ENCODE data around the gene FGGY. TPM values are rescaled to one million over a fixed set of nuclear protein-coding genes. Genes with fewer than 3 reads are reported as not detected.
"Not testable (repeated sequence)": the region's sequence is repeated elsewhere in the genome, so short reads cannot be mapped to it uniquely, and the experiment has no call there.

FGGY gene
- total RNA-seq, 1 donor from 2014 or later: 27.8 TPM

DNA sequence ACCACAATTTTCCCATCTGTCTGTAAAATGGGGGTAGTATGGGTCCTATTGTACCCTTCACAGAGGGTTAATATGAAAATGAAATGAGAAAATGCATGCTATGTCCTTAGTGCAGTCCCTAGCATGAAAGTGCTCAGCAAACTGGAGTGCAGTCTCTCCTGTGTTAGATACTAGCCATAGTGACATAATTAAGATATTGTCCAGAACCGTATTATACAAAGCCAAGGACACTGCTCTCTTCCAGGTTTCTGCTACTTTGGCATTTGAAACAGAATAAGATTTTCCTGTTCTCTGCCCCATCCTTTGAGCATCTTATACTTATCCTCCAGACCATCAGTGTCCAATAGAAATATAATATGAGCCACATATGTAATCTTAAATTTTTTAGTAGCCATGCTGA lies 213.4 kb downstream of the FGGY start:
- no peak for DNase-seq (ENCODE audit: low read depth)

DNA sequence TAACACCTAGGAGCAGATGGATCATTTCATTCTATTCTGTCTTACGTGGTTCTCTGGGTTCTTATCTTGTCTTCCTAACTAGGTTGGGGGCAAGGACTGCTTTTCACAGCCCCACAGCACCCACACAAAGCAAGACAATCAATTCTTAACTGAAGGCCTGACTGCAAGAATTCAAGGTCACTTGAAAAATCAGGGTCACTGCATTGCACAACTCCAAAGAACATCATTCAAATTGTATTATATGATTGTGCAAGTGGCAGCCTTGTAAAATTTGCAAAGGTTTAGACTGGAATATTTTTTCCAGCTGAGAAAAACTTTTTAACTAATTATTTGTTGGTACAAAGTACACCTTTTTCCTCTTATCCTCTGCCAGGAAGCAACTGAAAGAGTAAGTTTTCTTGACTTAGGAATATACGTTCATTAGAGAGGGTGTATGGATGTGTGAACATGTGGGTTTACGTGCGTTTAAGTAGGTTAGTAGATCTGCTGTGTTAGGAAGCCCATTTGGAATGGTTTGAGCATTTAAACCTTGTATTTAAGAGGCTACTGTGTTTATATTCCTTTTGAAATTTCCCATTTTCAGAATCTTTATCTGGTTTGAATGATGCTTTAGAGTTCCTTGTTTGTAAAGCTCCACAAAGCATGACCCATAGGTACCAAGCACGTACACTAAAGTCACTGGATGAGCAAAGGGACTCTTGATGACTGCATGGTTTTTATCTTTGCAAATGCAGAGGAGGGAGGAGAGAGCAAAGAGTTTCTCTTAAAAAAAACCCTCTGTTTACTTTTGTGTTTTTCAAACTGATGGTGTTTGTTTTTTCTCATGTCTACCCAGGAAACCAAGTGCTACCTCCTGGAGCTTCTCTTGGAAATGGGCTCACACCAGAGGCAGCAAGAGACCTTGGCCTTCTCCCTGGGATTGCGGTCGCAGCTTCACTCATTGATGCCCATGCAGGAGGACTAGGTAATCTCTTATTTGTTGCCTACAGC lies 214.9 kb downstream of the FGGY start:
- DNase-seq (ENCODE audit: low read depth): peak; percentile 19

DNA sequence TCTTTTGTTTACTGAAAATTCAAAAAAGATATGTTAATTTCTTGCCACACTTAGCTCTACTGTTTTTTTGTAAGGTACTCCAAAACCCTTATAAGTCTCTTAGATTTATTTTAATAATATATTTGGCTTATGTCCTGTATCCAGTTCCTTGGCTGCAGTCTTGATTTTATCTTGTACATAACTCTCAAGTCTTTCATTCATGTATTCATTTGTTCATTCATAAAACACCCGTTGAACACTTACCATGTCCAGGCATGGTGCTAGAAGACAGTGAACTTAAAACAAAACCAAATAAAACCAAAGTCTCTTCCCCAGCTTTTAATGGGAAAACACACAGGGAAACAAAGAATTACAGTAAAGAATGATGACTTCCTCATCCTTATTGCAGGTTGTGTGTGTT lies 215.8 kb downstream of the FGGY start:
- DNase-seq (ENCODE audit: low read depth): no peak

DNA sequence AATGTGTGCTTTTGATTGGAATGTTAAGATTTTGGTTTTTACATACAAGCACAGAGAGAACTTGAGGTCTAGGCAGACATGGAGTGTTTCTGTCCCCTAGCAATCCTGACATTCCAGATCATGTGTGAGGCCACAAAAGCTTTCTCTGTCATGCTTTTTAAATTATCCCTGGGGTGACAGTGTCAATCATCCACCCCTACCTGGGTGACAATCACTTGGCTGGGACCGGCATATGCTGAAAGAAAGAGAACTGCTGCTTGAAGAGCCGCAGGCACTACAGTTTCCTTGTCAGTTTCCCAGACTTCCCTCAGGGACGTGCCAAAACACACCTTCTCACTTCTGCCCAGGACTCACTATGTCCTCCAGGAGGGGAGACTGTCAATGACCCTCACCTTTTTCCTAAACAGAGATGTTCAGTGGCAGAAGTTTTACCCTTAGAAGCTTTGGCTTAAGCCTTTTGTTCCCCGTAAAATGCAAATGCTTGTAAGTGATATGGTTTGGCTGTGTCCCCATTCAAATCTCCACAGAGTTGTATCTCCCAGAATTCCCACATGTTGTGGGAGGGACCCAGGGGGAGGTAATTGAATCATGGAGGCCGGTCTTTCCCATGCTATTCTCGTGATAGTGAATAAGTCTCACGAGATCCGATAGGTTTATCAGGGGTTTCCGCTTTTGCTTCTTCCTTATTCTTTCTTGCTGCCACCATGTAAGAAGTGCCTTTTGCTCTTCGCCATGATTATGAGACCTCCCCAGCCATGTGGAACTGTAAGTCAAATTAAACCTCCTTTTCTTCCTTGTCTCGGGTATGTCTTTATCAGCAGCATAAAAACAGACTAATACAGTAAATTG lies 217.4 kb downstream of the FGGY start:
- DNase-seq (ENCODE audit: low read depth): no peak

DNA sequence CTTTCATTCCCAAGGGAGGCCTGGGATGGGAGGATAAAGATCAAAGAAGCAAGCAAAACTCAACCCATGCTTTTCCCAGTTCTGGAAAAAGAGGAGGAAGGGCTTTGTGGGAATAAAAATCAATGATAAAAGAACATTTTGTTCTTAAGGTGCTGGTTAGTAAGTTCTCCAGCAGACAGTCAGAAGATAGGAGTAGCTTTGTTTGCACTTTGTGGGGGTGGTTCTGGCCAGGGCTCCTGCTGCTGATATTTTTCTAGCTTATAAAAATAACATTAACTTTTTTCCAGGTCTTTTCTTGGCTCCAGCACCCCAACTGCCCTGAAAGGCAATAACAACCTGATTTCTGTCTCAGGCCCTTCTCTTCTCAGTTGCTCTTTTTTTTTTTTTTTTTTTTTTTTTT lies 220.0 kb downstream of the FGGY start:
- no peak for DNase-seq (ENCODE audit: low read depth)

DNA sequence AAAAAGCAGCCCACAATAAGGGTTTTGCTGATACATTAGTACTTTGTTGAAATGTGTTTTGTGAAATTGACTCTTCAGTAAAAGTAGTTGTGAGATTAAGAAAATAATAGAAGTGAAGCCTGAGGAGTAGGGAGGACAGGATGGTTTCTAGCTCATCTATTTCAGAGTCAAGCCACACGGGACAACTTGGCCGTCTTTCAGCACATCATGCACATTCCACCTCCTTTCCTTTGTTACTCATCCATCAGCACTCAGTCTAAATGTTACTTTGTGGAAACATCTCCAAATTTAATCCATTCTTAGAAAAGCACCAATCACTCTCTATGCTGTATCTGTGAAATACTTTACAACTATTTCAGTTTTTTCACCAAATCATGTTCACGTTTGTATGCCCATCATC lies 223.3 kb downstream of the FGGY start:
- DNase-seq (ENCODE audit: low read depth): no peak

DNA sequence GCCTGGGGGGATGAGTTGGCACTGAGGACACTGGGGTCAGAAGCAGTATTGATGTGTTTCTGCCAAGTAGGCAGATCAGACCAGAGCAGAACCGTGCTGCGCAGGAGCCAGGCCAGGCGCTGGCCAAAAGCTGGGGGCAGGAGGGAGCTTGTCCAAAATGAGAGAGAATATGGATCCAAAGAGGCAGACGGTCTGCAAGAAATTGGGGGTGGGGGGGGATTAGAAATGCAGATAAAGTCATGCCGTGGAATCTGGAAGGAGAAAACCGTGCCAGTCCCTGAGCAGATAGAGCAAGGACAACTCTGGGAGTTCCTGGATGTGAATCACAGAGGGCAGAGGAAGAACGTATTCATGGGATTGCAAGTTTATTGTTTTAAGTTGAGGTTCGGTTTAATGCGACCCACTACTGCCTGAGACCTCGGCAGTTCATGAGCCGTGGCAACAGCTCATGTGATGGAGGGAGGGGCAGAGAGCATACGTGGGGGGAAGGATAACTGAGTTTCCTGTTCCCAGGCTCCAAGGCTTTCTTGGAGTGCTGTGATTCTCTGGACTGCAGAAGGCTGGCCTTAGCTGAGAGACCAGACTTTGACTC lies 224.0 kb downstream of the FGGY start:
- DNase-seq (ENCODE audit: low read depth): peak; percentile 95

DNA sequence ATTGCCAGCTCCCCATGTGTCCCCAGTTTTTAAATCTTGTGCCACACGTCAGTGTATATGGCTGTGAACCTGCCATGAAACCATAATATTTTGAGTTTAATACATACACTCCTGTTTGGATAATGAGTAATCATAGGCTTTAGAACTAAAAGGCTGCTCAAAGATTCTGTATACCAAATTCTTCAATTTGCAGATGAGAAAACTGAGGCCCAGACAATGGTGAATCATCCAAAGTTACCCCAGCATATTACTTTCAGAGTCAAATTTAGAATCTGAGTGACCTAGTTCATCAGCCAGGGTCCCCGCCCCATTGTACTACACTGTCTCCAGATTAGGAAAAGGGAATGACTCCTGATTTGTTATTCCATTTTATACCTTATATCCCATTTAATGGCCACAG lies 224.6 kb downstream of the FGGY start:
- no peak for DNase-seq (ENCODE audit: low read depth)

DNA sequence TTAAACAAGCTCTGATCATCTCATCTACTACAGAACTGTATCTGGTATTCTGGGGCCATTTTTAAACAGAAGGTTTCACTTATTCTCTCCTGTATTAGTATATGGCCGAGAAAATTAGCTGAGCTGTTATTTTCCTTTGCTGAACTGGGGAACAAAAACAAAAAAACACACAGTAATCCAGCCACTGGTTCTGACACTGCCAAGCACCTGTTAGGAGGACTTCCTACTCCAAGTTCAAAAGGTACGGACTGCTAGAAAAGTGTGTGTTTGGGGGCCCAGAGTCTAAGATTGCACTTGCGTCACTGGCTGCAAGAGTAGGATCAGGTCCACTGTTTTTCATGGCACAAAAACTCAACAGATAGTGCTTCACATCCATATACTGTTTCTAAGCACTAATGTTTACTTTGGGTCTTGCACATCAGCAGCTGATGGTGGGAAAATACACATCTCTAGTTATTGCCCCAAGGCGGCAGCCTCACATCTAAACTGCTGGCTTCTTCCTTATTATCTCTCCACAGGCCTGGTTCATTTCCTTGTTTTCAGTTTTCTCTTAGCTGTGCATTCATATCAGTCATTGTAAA lies 226.1 kb downstream of the FGGY start:
- no peak for DNase-seq (ENCODE audit: low read depth)

DNA sequence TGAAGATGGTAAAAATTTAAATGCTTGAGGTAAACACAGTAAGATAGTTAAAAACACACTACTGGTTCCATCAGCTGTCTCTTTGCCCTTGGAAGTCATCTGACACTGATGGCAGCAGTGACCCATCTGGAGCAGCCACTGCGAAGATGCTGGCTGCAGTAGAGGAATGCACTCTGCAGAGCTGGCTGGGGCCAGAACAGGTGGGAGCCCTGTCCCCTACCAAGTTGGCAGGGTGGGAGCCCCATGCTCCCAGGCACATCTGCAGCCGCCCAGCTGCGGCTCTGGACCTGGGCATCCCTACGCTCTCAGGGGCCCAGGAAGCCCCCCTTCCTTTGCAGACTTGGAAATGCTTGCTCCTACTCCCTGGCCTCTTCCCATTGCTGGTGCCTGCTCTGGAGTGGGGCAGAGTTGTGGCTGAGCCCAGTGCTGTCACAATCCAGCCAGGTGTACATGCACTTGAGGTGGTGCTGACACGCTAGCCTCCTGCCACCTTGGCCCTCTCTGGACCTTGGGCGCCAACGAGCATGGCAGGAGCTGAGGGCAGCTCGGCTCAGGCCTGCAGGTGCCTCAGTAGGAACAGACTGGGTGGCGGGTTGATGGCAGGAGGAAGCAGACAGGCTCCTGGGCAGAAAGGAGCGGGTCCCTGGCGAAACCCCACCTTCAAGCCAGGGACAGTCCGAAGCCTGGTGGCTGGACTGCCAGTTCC lies 227.0 kb downstream of the FGGY start:
- DNase-seq (ENCODE audit: low read depth): no peak

DNA sequence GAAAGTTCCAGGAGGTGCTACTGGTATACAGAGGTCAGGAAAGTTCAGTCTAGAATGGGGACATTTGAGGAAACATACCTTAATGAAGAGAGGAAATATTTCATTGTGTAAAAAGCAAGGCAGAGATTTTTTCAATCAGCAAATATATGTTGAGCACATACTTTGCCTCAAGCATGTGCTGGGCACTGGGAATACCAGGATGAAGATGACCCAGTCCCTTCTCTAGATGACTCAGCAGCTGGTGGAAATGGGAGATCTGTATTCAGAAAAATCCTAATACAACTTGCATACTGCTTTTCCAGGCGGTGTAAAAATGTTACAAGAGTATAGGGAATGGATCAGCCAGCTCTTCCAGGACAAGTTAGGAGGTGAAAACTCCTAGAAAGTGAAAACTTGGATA lies 229.3 kb downstream of the FGGY start:
- DNase-seq (ENCODE audit: low read depth): no peak

DNA sequence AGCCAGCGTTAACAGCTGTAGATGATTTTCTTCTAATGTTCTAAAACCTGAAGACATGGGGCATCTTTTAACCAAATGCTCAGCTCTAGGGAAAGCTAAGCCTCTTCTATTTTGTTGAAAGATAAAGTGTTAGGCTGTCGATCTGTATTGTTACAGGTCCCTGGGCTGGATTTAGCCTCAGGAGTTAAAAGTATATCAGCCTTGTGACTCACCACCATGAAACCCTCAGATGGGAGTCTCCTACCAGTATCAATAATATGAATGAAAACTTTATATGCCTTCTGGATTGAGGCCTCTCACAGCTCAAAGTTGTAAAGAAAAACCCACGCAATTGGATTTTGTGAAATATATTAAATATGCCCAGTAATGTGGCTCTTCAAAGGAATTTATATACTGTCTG lies 231.6 kb downstream of the FGGY start:
- no peak for DNase-seq (ENCODE audit: low read depth)

DNA sequence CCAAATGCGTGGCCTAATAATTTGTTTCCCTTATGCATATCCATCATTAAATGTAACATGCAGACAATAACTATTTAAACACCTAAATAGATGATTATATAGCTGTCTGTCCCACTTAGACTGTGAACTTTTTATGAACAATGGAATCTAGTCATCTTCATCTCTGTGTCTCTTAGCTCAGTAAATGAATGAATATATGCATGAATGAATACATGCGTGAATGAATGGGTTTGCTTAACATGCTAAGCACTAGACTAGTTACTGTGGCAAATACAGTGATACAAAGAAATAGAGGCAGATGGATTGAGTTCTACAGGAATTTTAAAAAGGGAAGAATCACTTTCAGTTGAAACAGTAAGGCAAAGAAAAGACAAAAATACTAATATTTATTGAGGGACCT lies 232.0 kb downstream of the FGGY start:
- DNase-seq (ENCODE audit: low read depth): no peak

DNA sequence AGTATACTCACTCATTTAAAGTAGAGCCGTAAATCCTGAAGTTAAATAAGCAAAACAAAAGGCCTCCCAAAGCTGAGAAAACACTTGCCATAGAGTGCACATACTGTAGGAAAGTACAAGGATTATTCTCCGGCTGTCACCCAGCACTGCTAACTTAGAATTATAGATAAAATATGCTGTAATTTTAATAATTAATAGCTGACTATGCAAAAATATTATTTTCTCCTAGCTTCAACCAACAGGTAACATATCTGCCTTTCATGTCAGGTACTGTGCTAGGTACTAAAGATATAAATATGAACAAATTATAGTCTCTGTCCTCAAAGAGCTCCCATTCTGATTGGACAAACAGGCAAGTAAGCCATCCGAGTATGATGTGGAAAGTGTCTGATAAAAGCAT lies 233.2 kb downstream of the FGGY start:
- DNase-seq (ENCODE audit: low read depth): no peak

DNA sequence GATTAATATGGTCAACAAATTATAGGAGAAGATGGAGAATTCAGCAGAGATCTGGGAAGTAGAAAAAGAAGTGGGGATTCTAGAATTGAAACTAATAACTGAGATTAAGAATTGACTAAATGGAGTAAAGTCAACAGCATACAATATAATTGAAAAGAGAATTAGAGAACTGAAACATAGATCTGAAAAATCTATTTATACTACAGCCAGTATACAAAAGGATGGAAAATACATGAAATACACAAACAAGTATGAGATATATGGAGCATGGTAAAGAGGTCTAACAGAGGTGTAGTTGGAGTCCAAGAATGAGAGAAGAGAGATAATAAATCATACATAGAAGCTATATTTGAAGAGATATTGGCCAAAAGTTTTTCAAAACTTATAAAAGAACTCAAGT lies 235.2 kb downstream of the FGGY start:
- no peak for DNase-seq (ENCODE audit: low read depth)

DNA sequence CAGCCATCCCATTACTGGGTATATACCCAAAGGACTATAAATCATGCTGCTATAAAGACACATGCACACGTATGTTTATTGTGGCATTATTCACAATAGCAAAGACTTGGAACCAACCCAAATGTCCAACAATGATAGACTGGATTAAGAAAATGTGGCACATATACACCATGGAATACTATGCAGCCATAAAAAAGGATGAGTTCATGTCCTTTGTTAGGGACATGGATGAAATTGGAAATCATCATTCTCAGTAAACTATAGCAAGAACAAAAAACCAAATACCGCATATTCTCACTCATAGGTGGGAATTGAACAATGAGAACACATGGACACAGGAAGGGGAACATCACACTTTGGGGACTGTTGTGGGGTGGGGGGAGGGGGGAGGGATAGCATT lies 241.6 kb downstream of the FGGY start:
- not testable (repeated sequence) for DNase-seq (ENCODE audit: low read depth)

DNA sequence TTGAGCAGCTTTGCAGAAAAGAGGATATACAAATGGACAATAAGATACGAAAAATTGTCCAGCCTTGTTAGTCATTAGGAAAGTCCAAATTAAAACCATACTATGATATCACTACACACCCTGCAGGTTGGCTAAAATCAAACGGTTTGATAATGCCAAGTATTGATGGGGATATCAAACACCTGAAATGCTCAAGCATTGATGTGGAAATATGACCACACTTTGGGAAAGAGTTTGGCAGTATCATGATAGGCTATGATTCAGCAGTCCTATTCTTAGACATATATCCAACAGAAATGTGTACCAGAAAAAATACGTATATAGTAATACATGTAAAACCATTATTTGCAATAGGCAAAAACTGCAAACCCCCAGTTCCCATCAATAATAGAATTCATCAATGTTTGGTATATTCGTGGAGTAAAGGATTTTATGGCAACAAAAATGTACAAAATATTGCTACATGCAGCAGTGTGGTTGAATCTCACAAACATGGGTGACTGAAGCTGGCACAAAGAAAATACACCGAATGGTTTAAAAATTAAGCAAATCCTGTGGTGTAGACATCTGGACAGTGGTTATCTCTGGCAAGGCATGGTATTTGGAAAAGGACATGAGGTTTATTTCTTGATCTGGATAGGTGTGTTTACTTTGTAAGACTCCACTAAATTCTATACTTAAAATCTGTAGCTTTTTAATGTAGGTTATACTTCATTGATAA lies 243.2 kb downstream of the FGGY start:
- no peak for DNase-seq (ENCODE audit: low read depth)

DNA sequence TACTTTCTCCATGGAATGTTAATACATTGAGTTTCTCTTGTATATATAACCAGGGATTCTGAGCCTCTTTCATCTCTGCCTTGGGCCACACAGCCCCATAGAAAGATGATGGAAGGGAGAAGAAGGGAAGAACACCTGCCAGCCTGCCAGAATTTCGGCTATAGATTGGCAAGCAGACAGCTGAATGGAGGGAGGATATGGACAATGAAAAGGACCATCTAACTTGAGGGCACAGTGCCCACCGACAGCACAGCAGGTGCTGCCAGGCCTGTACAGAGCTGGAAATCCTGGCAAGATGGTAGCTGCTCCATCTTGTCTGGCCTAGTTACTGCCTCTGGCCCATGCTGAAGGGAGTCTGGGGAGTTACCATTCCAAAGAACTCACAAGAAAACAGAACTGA lies 244.3 kb downstream of the FGGY start:
- DNase-seq (ENCODE audit: low read depth): no peak

DNA sequence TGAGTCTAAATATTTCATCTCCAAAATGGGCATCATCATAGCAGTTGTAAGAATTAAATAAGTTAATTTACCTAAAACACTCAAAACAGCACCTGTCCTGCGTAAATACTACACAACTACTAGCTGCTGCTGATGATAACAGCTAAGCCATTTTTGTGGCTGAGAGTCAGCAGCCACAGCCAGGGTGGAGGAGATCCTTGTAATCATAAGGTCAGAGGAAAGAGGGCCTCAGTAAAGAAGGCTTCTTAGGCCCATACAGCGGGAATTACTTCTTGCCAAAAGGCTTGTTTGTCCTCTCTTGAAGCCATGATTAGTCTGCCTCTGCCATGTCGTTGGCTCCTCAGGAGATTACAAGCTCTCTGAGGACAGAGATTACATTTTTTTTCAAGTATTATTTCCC lies 245.0 kb downstream of the FGGY start:
- DNase-seq (ENCODE audit: low read depth): no peak

DNA sequence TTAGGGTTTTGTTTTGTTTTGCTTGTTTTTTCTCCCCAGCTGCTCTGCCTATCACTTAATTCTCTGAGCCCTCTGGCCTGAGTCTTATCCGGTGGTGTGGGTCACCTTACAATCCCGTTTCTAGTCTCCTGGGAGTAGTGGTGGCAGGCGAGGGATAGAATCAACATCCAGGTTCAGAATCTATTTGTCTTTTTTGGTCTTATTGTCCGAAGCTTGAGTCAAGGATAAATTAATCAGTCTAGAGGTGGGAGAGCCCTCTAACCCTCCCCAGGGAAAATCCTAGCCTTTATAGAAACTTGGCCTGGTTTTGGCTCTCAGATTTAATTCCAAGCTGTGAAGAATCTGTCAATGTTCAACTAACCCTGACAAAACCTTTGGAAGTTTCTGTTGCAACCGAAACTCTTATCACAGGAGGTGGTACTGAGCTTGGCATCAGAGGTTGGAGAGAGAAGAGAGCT lies 246.3 kb downstream of the FGGY start:
- peak; percentile 91 for DNase-seq (ENCODE audit: low read depth)
